OCI-LY7 (cell line): ENCODE data around the gene ENAH.

ENCODE experiments used
- CTCF ChIP-seq: fragments of 200-600 bp; sonication (generic); conservative IDR thresholded peaks from 2 replicates; pipeline ENCODE4 v1.5.1; 2014; ENCODE audit warnings: mild to moderate bottlenecking, antibody characterized with exemption, low read length, moderate library complexity, mixed read lengths
- EZH2phosphoT487 ChIP-seq: fragments of 200-600 bp; sonication (generic); IDR thresholded peaks from 2 replicates; pipeline ENCODE4 v1.6.1; 2018; ENCODE audit warnings: low read depth, borderline replicate concordance, mild to moderate bottlenecking, mixed run types, antibody characterized with exemption, low read length, moderate library complexity, mixed read lengths

GRCh38 chr1:225607355-225607754 lies 45.6 kb downstream of the ENAH start:
- TF ChIP-seq CTCF (no peak), EZH2phosphoT487 (no peak)
